SU-DHL-6 (cell line): ENCODE data around the gene BEND7.

Experiments
- H2AFZ ChIP-seq: fragments of 200-600 bp; sonication (generic); 2 replicates; pipeline ENCODE4 v1.6.1; 2014; ENCODE audit warnings: low read depth, mild to moderate bottlenecking, moderate library complexity, mixed read lengths, antibody characterized with exemption, low read length; ENCODE audit not compliant: severe bottlenecking
- H3F3A ChIP-seq: fragments of 200-600 bp; shearing (Covaris generic); 2 replicates; pipeline ENCODE4 v1.6.0; 2016; ENCODE audit warnings: antibody characterized with exemption, mild to moderate bottlenecking; ENCODE audit not compliant: insufficient read depth
- H3K27ac ChIP-seq: fragments of 200-600 bp; sonication (generic); 2 replicates; pipeline ENCODE4 v1.5.1; 2016; ENCODE audit warnings: low read depth, mild to moderate bottlenecking, low read length, moderate library complexity, mixed read lengths
- H3K27me3 ChIP-seq: fragments of 200-600 bp; sonication (generic), shearing (Covaris generic); 2 replicates; pipeline ENCODE4 v1.6.0; 2014; ENCODE audit warnings: mild to moderate bottlenecking, low read length
- H3K36me3 ChIP-seq: fragments of 200-600 bp; sonication (generic); 2 replicates; pipeline ENCODE4 v1.6.1; 2014; ENCODE audit warnings: mild to moderate bottlenecking, low read length, mixed read lengths
- H3K4me2 ChIP-seq: fragments of 300-600, 200-600 bp; shearing (Covaris generic), sonication (generic); 2 replicates; pipeline ENCODE4 v1.6.0; 2014; ENCODE audit warnings: low read length, low read depth, mild to moderate bottlenecking; ENCODE audit not compliant: poor library complexity, severe bottlenecking
- H3K4me3 ChIP-seq: fragments of 200-600 bp; sonication (generic); 2 replicates; pipeline ENCODE4 v1.5.1; 2014; ENCODE audit warnings: antibody characterized with exemption, low read length, mild to moderate bottlenecking, mixed read lengths; ENCODE audit not compliant: insufficient read depth, poor library complexity, severe bottlenecking
- H3K79me2 ChIP-seq: fragments of 200-600 bp; sonication (generic); 2 replicates; pipeline ENCODE4 v1.6.1; 2014; ENCODE audit warnings: mild to moderate bottlenecking, low read length, moderate library complexity; ENCODE audit not compliant: insufficient read depth
- H3K9ac ChIP-seq: fragments of 200-600 bp; sonication (generic); 2 replicates; pipeline ENCODE4 v1.7.0; 2014; ENCODE audit warnings: mild to moderate bottlenecking, low read length
- H3K9me2 ChIP-seq: fragments of 200-600 bp; sonication (generic); replicated peaks from 2 replicates; pipeline ENCODE4 v1.6.1; 2014; ENCODE audit warnings: low read length; ENCODE audit not compliant: insufficient read depth
- H3K9me3 ChIP-seq: fragments of 200-600 bp; sonication (generic); 2 replicates; pipeline ENCODE4 v1.6.1; 2014; ENCODE audit warnings: low read length, mixed read lengths; ENCODE audit not compliant: insufficient read depth
- H4K20me1 ChIP-seq: fragments of 200-600 bp; sonication (generic); 2 replicates; pipeline ENCODE4 v1.6.1; 2014; ENCODE audit warnings: low read depth, mild to moderate bottlenecking, antibody characterized with exemption, low read length, moderate library complexity, mixed read lengths
- CTCF ChIP-seq: fragments of 200-600 bp; sonication (generic); IDR thresholded peaks from one replicate; pipeline ENCODE4 v1.5.1; 2017; ENCODE audit warnings: antibody characterized with exemption, mild to moderate bottlenecking, low read length, moderate library complexity; ENCODE audit not compliant: insufficient read depth, poor library complexity, severe bottlenecking
- EZH2phosphoT487 ChIP-seq: fragments of 200-600 bp; sonication (generic), shearing (Covaris generic); conservative IDR thresholded peaks from 2 replicates; pipeline ENCODE4 v1.6.1; 2018; ENCODE audit warnings: mild to moderate bottlenecking, antibody characterized with exemption, low read length, moderate library complexity, mixed read lengths

The BEND7 gene

GRCh38 chr10:13492493-13493180 lies 36.2 kb downstream of the BEND7 start:
- no peak overlapping the region for H3K27ac ChIP-seq
- H3K36me3 ChIP-seq, result no peaks in the 10 kb centered on the region
- H3K4me2 ChIP-seq, result no peak overlapping the region
- no peak overlapping the region for H3K9ac ChIP-seq
- H3K9me3 ChIP-seq, result no peaks in the 10 kb centered on the region
- no peaks in the 10 kb centered on the region for H3K9me2 ChIP-seq
- H3K4me3 ChIP-seq, result no peak overlapping the region
- no peaks in the 10 kb centered on the region for H4K20me1 ChIP-seq
- no peaks in the 10 kb centered on the region for H3K79me2 ChIP-seq
- no peaks in the 10 kb centered on the region for H3K27me3 ChIP-seq
- no peak for TF ChIP-seq EZH2phosphoT487
- TF ChIP-seq CTCF, result no peak
- no peak overlapping the region for H2AFZ ChIP-seq
- H3F3A ChIP-seq, result no peaks in the 10 kb centered on the region

GRCh38 chr10:13491747-13492360 lies 37.0 kb downstream of the BEND7 start:
- Histone ChIP-seq H3K79me2 (no peaks in the 10 kb centered on the region), H3K9me2 (no peaks in the 10 kb centered on the region), H3F3A (no peaks in the 10 kb centered on the region), H3K4me2 (no peak overlapping the region), H3K9me3 (no peaks in the 10 kb centered on the region), H3K27ac (no peak overlapping the region), H4K20me1 (no peaks in the 10 kb centered on the region), H3K9ac (no peak overlapping the region), H2AFZ (no peak overlapping the region), H3K4me3 (no peak overlapping the region), H3K27me3 (no peaks in the 10 kb centered on the region), H3K36me3 (no peaks in the 10 kb centered on the region)
- TF ChIP-seq CTCF (no peak), EZH2phosphoT487 (no peak)

- no peak overlapping the region for H3K9ac ChIP-seq
- no peaks in the 10 kb centered on the region for H3K36me3 ChIP-seq
- no peaks in the 10 kb centered on the region for H3K79me2 ChIP-seq
- no peak for TF ChIP-seq CTCF
- TF ChIP-seq EZH2phosphoT487, result no peak
- H3K4me2 ChIP-seq, result no peak overlapping the region
- H4K20me1 ChIP-seq, result no peaks in the 10 kb centered on the region
- no peaks in the 10 kb centered on the region for H3K27me3 ChIP-seq
- H3K4me3 ChIP-seq, result no peak overlapping the region
- H3F3A ChIP-seq, result no peaks in the 10 kb centered on the region
- no peak overlapping the region for H2AFZ ChIP-seq
- no peak overlapping the region for H3K27ac ChIP-seq
- no peaks in the 10 kb centered on the region for H3K9me2 ChIP-seq
- no peaks in the 10 kb centered on the region for H3K9me3 ChIP-seq
Measured at GRCh38 chr10:13490503-13490902, 38.3 kb downstream of the BEND7 start.
